GM21786 (cell line): Measurements from ENCODE around the gene NAP1L4.

Experiments used
- ATAC-seq: cut with Tn5 transposase; IDR thresholded peaks from one replicate; pipeline ENCODE4 v1.9.1; 2021; ENCODE audit not compliant: unreplicated experiment

Gene NAP1L4

DNA sequence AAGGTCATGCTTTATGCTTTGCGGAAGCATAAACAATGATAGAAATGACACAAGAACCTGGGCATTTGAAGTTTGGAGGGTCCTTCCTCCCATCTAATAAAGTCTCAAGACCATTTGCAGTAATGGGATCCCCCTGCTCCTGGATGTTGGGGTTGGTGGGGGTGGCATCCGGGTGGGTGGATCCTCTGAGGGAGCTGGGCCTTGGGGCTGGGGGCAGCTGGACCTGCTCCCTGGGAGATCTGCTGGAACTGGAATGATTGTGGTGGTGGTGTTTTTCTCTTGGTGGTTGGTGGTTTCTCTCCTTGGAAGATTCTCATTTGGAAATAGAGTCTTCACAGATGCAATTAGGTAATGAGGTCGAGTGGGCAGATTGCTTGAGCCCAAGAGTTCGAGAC is 2.2 kb upstream of the NAP1L4 start:
- ATAC-seq = no peak

DNA sequence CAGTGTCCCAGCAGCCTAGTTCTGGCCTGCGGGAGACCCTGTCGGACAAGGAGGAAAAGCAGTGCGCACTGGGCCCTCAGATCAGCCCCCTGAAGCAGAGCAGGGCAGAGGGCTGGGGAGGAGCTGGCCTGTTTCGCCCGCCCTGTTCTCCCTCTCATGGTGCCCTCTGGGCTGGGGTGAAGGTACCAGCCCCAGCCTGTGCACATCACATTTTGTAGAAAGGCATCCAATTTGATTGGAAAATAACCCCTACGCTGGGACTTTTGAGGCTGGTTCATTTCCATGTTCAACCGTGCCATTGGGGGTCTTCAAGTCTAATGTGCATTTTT is 832 bp upstream of the NAP1L4 start:
- no peak for ATAC-seq

DNA sequence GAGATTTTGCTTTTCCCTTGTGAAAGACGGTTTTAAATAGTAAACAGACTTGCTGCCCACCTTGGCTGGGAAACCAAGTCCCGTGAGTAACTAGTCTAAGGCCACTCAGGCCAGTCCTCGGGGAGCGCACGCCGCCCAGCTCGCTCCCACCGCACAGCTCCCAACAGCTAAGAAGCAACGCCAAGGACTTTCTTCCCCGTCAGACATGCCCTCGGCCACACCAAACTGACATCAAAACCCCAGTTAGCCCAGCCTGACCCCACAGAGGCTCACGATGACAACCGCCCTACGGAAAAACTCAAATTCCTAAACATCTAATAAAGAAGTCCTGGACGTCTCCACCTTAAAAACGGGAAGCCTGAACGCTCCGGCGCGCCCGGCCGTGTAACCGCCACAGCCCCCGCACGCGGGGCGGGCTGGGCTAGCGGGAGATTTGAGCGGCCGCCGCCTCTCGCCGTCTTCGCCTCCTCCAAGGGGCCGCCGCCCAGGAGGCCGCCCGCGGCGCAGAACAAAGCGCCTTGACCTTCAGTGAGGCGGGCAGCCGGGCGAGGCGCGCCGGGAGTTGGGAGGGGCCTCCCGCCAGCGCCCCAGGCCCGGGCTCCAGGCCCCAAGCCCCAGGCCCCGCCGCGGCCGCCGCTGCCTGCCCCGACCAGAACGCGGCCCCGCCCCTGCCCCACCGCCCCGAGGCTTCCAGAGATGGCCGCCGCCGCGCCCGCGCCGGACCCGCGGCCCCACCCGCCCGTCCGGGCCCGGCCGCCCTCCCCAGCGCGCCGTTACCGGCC is 486 bp downstream of the NAP1L4 start:
- ATAC-seq = peak; percentile 30

DNA sequence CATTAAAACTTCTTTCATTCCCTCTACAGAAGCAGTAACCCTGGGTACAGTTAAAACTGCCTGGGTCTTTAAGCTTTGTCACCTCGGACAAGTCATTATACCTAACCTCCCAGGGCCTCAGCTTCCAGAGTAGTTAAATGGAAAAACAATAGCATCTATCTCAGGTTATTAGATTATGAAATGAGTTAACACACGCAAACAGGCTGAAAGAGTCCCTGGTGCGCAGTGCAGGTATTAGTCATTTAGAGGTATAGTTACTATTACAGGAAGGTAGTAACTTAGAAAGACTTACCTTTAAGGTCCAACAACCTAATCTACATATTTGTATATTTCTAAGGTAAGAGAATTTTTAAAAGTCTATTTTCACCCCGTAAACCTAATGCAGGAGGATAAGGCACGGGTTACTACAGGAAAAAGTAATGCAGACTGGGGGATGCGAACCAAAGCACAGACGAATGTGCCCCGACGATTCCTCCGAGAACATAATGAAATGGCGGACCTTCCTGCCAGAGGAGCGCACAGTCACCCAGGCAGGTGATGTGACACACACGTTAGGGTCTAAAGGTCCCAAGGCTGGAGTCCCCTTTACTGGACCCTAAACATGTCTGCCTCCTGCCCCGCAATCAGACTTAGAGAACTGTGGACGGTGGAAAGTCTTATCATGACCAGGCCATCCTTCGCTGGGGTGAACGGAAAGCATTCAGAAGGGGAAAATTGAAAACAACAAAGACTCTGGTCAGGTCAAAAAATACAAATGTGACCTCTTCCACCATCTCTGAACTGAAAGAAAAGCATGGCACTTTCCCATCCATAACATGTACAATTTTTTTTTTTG is 1.3 kb downstream of the NAP1L4 start:
- no peak for ATAC-seq

DNA sequence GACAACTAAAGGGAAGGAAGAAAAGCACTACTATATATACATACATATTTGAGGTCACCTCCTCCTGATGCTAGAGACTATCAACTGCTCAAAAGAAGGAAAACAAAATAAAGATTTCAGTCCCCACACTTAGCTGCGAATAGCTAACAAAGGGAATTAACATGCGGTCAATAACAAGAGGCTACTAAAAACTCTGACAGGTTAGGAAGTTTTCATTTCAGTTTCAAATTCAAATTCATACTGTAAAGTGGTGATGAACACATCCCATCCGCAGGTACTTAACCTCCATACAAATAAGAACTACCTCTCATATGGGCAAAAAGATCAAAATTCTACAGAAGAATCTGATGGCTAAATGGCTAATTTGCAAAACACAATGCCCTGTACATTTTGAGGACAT is 2.6 kb downstream of the NAP1L4 start:
- ATAC-seq = no peak

DNA sequence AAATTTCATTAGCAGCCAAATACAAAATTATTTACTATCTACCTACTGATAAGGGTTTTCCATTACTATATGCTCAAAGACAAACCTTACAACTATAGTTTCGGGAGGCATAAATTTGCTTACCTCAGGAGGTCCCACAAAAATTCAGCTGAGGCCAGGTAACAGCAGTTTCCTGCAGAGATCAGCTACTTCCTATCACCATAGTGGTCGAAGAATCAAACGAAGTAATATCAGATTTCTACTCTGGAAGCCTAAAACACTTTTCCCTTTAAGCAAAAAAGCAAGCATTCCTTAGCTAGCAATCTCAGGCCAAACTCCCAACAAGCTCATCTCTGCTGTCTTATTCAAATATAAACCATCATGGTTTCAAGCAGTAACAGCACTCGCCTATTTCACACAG is 3.1 kb downstream of the NAP1L4 start:
- ATAC-seq = no peak

DNA sequence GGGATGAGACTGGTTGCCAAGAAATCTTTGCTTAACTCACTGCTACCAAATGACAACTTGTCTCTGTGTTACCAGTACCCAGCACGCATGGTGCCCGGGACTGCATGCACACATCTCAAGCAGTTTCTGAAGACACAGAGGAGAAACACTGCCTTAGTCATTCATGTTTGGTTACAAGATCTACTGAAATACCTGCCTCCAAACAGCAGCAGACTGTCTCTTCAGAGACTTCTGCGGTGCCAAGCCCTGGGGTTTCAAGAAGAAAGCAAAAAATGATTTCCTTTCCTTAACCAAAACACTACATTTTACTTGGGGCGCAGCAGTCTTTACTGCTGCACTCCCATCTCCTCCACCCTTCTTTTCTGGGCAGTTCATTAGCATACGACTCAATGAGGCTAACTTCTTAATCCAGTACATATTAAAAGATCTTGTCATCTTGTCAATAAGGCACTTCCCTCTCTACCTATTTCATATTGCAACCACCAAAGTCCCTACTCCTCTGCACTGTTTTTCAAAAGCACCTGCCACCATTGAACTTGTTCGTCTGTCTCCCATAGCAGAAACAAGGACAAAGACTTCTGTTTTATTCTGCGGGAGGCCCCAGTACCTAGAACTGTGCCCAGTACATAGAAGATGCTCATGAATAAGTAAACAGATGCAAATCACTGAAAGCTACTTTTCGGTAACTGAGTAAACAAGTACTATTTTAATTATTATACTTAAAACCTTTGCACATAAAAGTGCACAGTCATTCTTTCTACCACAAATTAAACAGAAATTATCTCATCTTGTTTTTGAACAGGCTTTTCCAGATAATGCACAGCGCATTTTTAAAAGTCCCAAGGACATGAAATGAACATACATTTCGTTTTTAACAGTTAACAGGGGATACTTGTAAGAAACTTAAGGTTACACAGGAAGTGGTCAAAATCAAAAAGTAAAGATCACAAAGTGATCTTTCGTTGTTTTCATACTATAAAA is 4.0 kb downstream of the NAP1L4 start:
- ATAC-seq = no peak

DNA sequence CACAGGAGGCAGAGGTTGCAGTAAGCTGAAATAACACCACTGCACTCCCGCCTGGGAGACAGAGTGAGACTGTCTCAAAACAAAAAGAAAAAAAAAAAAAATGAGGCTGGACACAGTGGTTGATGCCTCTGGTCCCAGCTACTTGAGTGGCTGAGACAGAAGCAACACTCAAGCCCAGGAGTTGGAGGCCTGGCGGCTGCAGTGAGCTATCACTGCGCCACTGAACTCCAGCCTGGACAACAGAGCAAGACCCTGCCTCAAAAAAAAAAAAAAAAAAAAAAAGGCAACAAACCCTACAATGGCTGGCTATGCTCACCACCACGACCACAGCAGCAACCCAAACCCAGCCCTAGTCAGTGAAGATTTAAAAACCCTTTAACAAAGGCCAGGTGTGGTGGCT is 8.2 kb downstream of the NAP1L4 start:
- ATAC-seq = no peak

DNA sequence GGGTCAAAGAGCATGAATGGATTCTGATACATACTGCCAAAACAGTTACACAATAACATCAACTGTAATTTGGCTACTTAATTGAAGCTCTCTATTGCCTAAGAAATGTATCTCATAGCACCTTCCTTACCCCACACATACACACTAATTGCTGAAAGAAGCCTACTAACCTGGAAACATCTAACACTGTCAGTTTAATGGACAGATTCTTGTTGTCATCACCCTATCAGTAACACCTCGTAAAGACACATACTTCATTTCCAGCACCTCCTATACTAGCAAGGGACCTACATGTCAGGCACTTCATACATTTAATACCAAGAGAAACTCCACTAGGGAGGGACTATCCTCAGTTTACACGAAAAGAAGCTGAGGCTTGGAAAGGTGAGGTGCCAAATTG is 9.9 kb downstream of the NAP1L4 start:
- no peak for ATAC-seq

DNA sequence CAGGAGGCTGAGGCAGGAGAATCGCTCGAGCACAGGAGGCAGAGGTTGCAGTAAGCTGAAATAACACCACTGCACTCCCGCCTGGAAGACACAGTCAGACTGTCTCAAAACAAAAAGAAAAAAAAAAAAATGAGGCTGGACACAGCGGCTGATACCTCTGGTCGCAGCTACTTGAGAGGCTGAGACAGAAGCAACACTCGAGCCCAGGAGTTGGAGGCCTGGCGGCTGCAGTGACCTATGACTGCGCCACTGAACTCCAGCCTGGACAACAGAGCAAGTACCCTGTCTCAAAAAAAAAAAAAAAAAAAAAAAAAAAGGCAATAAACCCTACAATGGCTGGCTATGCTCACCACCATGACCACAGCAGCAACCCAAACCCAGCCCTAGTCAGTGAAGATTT is 11.0 kb downstream of the NAP1L4 start:
- no peak for ATAC-seq

DNA sequence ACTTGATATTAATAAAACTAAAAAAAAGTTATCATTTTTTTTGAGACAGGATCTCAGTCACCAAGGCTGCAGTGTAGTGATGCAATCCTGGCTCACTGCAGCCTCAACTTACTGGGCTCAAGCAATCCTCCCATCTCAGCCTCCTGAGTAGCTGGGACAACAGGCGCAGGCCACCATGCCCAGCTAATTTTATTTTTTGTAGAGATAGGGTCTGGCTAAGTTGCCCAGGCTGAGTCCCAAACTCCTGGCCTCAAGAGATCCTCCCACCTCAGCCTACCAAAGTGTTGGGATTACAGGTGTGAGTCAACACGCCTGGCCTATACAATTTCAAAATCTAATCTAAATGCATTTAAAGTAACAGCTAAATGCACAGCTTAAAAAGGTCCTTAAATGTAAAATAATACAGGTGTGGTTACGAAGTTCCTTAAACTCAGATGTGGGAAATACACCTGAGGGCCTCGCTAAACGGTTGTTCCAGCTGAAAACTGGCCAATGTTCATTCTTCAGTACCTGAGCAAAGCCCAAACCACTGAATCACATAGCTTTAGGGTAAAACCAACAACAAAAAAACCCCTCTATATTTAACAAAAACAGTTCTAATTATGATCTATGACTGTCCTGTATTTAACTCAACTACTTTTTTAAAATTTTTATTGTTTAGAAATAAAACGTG is 11.8 kb downstream of the NAP1L4 start:
- ATAC-seq = no peak

DNA sequence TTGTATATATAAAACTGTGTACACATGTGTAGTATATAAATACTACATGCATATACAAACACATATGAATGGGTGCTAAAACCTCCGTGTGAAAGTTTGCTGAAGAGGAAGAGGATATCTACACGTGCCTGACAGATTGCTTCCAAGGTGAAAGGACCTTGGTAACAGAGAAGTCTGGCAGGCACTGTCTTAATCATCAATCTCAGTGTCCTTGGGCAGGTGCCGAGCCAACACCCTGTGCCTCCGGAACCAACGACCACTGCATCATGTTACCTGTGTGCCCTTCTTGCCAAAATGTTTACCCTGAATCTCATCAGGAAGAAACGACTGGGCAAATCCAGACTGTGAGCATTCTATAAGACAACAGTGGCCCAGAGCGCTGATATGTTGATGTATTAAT is 15.0 kb downstream of the NAP1L4 start:
- no peak for ATAC-seq

DNA sequence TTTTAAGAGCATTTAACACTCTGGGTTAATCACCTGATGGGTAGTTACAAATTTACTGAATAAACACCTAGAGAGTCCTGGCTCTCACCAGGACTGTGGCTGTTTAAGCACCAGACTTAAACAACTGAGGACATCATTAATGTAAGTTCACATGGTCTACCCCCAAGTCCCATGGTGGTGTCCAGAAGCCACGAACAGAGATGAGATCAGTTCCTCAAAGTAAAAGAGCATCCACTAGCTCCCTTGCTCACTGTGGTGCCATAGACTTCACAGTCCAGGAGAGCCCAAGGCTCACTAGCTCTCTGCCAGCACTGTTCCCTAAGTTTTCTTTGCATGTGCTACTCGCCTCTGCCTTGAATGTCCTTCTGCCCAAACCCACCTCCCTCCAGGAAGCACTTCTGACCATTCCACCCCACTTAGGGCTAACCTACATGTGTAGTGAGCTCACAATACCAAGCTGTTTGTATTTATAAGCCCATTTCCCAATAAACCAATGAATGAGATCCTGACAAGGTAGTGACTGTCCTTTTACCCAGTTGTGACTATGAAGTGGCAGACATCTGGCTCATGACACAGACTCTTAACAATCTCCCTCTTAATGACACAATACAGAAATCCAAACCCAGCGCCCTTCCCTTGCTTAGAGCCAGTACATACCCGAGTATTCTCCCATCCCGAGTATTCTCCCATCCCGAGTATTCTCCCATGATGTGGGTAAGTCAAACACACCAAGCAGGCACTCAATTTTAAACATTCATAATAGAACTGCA is 15.7 kb downstream of the NAP1L4 start:
- no peak for ATAC-seq

DNA sequence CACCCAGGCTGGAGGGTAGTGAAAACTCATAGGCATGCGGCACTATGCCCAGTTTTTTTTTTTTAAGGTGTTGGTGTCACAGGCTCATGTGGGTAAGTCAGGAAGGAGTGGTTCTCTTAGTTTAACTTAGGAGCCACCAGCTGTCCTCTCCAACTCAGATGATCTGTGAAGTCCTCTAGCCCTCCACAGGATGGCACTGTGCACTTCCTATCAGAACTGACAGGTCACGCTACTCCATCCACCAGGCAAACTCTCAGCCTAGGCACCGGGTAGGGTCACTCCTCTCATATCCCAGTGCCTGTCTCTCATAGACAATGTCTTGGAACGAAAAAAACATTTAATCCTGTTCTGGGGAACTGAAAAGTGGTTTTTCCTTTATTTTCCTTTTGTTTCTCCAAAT is 16.5 kb downstream of the NAP1L4 start:
- no peak for ATAC-seq

DNA sequence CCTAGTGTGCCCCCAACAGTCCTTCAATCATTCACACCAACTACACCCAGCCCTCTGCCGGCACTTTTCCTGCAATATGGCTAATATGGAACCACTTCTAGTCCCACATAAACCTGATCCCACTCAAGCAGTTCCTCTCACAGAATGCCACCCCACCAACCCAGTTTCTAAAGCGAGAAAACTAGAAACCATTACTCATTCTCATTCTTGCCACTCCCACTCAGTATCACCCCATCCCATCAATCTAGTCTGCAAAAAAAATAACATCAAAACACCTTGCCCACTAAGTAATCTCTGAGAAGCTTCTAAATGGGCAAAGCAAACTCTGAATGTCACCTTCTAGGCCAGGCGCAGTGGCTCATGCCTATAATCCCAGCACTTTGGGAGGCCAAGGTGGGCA is 17.9 kb downstream of the NAP1L4 start:
- ATAC-seq = no peak

DNA sequence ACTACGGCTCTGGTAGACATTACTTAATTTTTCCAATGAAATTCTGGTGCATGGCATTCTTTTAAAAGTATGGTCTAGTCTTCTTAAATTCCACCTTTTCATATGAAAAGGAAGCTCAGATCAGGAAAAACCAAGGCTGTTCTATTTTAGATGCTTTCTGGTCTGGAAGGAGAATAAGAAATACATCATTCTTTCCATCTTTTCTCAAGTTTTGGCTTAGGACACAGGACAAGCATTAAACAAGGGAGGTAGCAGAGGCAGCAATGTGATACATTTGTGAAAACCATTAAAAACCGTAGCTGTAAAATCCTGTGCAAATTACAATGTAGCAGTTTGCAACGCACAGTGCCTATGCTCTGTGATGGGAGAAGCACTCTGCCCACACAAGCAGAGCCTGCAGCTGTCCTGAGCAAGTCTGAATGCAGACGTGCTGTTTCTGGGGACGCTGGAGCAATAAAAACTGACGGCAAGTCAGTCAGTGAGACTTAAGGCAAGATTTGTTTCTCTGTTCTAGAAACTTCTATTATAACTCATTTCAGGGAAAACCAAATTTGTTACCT is 23.7 kb downstream of the NAP1L4 start:
- no peak for ATAC-seq

DNA sequence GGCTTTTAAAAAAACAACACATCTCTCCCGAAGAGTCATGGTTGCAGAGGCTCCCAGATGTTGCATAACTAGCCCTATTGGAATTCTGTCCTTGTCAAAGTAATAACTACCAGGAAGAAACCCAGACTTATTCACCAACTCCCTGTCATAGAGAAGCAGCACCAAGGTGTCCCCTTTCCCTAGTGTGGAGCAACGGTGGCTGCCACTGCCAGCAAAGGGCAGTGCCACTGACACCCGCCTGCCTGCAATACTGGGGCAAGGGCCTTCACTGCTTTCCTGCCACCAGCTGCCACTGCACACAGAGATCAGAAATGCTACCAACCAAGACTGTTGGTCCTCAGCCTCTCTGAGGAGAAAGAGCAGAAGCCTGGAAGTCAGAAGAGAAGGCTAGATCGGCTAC is 27.3 kb downstream of the NAP1L4 start:
- ATAC-seq = no peak

DNA sequence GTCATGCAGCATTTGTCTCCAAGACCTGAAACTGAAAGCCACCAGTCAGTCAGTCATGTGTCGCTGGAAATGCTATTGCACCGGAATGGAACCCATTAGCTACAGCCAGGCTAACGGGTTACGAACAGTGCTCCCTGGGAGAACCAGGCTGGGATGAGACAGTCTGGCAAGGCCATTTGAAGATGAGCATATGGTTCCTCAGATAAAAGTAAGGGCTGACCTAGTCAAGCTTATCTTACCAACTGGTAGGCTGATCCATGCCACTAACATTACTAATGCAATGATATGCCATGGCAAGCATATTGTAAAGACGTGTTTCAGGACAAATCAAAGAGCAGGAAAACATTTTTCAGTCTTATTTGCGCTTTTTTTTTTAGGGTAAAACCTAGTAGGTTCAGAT is 28.4 kb downstream of the NAP1L4 start:
- no peak for ATAC-seq

DNA sequence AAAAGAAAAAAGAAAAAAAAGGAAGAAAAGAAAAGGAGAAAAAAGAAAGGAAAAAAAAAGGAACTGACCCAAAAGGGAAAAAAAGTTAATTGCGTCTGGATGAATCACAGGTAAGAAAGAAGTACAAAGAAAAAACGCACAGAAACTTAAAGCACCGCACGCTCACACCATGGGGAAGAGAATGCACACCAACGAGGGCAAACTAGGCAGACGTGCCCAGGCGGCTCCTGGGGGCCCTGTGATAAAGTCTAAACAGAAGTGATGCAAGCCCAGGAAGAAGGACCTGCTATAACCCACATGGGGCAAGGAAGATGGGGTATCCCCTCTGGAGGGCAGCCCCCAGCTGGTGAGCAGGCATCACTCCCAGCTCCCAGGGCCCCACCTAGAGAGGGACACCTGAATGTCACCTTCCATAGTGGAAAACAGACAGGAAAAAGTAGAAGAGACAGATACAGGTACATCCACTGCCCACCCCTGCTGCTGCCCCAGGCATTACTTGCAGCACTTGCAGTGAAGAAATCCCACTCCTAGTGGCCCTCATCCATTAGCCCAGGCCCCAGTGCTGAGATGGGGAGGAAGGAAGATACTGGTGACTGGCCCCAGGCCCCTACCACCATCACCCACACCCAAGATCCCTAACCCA is 28.9 kb downstream of the NAP1L4 start:
- ATAC-seq = no peak
